B cell (primary cell): ENCODE data around the gene TESK2.

Experiments
- EZH2 ChIP-seq: IDR thresholded peaks from 2 replicates; pipeline ENCODE4 v1.6.1; 2012; ENCODE audit warnings: borderline replicate concordance, low read depth, mild to moderate bottlenecking, moderate library complexity, low read length; ENCODE audit not compliant: insufficient read depth, poor library complexity, severe bottlenecking
- TF ChIP-seq, protein P1 (sequence below): fragments of 200-600 bp; IDR thresholded peaks from one replicate; pipeline ENCODE4 v1.8.0; 2022; ENCODE audit warnings: antibody characterized with exemption, mild to moderate bottlenecking

DNA sequence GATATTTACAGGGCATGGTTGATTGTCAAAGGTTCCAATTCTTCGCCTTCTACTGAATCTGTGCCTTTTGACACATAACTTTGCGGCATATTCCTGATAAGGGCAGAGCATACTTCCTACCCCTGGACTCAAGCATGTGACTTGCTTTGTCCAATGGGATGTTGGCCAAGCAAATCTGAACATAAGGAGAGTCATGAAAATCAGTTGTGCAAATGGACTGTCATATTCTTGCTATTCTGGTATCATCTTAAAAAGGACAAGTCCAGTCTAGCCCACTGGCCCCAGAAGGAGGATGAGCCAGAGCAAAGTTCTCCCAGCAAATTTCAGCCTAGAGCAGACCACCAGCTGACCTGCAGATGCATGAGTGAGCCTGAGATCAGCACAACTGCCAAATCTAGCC is 109.7 kb downstream of the TESK2 start:
- TF ChIP-seq, protein P1, sequence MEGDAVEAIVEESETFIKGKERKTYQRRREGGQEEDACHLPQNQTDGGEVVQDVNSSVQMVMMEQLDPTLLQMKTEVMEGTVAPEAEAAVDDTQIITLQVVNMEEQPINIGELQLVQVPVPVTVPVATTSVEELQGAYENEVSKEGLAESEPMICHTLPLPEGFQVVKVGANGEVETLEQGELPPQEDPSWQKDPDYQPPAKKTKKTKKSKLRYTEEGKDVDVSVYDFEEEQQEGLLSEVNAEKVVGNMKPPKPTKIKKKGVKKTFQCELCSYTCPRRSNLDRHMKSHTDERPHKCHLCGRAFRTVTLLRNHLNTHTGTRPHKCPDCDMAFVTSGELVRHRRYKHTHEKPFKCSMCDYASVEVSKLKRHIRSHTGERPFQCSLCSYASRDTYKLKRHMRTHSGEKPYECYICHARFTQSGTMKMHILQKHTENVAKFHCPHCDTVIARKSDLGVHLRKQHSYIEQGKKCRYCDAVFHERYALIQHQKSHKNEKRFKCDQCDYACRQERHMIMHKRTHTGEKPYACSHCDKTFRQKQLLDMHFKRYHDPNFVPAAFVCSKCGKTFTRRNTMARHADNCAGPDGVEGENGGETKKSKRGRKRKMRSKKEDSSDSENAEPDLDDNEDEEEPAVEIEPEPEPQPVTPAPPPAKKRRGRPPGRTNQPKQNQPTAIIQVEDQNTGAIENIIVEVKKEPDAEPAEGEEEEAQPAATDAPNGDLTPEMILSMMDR, result no peak
- TF ChIP-seq EZH2, result no peak
